ENCODE data around the gene NUDT16. TPM values are rescaled to one million over a fixed set of nuclear protein-coding genes. Genes with fewer than 3 reads are reported as not detected.

NUDT16 gene
- total RNA-seq, 1 experiment from 2014 or later: 42.0 TPM

DNA sequence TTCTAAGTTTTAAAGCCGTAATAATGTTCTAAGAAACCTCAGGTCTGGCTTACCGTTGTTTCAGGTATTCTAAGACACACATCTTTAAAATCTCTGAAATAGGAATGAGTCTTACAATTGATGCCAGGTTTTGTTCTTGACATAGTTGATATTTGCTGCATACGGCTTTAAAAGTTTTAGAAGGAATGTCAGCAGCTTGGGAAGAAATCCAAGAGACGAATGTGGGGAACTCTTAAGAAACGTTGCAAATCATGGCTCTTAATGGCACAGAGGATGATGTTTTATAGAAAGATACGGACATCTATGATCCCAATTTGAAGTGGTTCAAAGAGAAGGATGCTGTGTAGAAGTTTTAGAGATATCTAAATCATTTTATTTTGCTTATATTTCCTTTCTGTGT, 11.5 kb downstream of the NUDT16 start:
- CTCF ChIA-PET: no interaction called here

DNA sequence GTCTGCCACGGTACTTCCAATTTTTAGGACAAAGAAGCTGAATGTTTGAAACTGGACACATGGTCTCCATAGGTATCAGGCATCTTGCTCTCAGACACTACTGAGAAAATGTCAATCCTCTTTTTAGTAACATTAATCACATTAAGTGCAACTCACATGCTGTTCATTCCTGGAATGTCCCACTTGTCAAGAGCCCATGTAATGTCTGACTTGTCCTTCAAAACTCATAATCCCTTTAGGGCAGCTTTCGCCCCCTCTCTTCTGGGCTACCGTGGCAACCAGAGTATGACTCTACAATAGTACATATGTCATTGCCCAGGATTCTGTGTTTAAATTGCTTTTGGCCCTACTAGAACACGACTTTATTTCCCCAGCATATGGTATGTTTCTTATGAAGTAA, 12.3 kb downstream of the NUDT16 start:
- Mint-ChIP-seq H3K4me1 (ENCODE audit: low read depth, unreplicated experiment) (no peaks in the 10 kb centered on the region), H3K36me3 (ENCODE audit: insufficient read depth, unreplicated experiment) (no peaks in the 10 kb centered on the region), H3K9me3 (ENCODE audit: low read depth, unreplicated experiment) (peaks cover 2% of the 10 kb centered on the region), H3K27ac (ENCODE audit: unreplicated experiment) (no peak overlapping the region), H3K4me3 (ENCODE audit: low read depth, unreplicated experiment) (no peak overlapping the region), H3K27me3 (ENCODE audit: unreplicated experiment) (no peaks in the 10 kb centered on the region)
- intact Hi-C loops (cut with micrococcal nuclease; ENCODE audit: unreplicated experiment): no loop called here
- no TSS peak for BruUV-seq (replicated peaks)
- no peak for DNase-seq
- TF ChIP-seq, protein P1, sequence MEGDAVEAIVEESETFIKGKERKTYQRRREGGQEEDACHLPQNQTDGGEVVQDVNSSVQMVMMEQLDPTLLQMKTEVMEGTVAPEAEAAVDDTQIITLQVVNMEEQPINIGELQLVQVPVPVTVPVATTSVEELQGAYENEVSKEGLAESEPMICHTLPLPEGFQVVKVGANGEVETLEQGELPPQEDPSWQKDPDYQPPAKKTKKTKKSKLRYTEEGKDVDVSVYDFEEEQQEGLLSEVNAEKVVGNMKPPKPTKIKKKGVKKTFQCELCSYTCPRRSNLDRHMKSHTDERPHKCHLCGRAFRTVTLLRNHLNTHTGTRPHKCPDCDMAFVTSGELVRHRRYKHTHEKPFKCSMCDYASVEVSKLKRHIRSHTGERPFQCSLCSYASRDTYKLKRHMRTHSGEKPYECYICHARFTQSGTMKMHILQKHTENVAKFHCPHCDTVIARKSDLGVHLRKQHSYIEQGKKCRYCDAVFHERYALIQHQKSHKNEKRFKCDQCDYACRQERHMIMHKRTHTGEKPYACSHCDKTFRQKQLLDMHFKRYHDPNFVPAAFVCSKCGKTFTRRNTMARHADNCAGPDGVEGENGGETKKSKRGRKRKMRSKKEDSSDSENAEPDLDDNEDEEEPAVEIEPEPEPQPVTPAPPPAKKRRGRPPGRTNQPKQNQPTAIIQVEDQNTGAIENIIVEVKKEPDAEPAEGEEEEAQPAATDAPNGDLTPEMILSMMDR (IDR thresholded peaks at IDR 0.05; ENCODE audit: unreplicated experiment): no peak
- CTCF ChIA-PET: no interaction called here

More for the DNA sequence above, 11.5 kb downstream of the NUDT16 start:
- no peak overlapping the region for H3K27ac Mint-ChIP-seq (ENCODE audit: unreplicated experiment)
- no TSS peak for BruUV-seq (replicated peaks)
- peaks cover 2% of the 10 kb centered on the region for H3K9me3 Mint-ChIP-seq (ENCODE audit: low read depth, unreplicated experiment)
- TF ChIP-seq, protein P1 (IDR thresholded peaks at IDR 0.05; ENCODE audit: unreplicated experiment): no peak
- no peaks in the 10 kb centered on the region for H3K36me3 Mint-ChIP-seq (ENCODE audit: insufficient read depth, unreplicated experiment)
- no peak for DNase-seq
- intact Hi-C loops (cut with micrococcal nuclease; ENCODE audit: unreplicated experiment): no loop called here
- no peak overlapping the region for H3K4me3 Mint-ChIP-seq (ENCODE audit: low read depth, unreplicated experiment)
- H3K4me1 Mint-ChIP-seq (ENCODE audit: low read depth, unreplicated experiment): no peaks in the 10 kb centered on the region
- no peaks in the 10 kb centered on the region for H3K27me3 Mint-ChIP-seq (ENCODE audit: unreplicated experiment)

DNA sequence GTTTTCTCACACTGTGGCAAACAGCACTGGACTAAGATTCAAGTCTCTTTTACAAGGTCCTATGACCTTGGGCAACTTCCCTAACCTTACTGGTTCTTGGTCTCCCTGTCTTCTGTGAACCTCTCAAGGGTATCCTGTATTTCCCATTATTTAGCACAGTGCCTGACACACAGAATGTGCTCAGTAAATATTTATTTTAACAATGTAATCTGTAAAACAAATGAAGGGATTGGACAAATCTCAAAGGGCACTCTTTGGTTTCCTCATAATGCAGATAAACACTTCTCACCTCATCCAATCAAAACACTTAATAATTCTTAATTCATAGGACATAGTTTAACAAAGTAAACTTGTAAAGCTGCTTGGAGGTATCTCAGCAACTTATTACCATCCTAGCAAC, 12.8 kb downstream of the NUDT16 start:
- TF ChIP-seq, protein P1 (IDR thresholded peaks at IDR 0.05; ENCODE audit: unreplicated experiment): no peak
- H3K27me3 Mint-ChIP-seq (ENCODE audit: unreplicated experiment): no peaks in the 10 kb centered on the region
- no peaks in the 10 kb centered on the region for H3K36me3 Mint-ChIP-seq (ENCODE audit: insufficient read depth, unreplicated experiment)
- no peak overlapping the region for H3K27ac Mint-ChIP-seq (ENCODE audit: unreplicated experiment)
- H3K4me1 Mint-ChIP-seq (ENCODE audit: low read depth, unreplicated experiment): no peaks in the 10 kb centered on the region
- no TSS peak for BruUV-seq (replicated peaks)
- CTCF ChIA-PET: interaction anchor here (1.4 kb wide), 1 partner anchor 13 kb away, joined by 7 read pairs; the partner anchor contains the start of gene NUDT16
- intact Hi-C loops (cut with micrococcal nuclease; ENCODE audit: unreplicated experiment): no loop called here
- no peak for DNase-seq
- peaks cover 2% of the 10 kb centered on the region for H3K9me3 Mint-ChIP-seq (ENCODE audit: low read depth, unreplicated experiment)
- H3K4me3 Mint-ChIP-seq (ENCODE audit: low read depth, unreplicated experiment): no peak overlapping the region

- CTCF ChIA-PET: interaction anchor here (0.9 kb wide), 1 partner anchor 257 kb away, joined by 6 read pairs; no protein-coding TSS in a partner anchor
- Mint-ChIP-seq H3K27me3 (ENCODE audit: unreplicated experiment) (no peaks in the 10 kb centered on the region), H3K36me3 (ENCODE audit: insufficient read depth, unreplicated experiment) (no peaks in the 10 kb centered on the region), H3K27ac (ENCODE audit: unreplicated experiment) (no peak overlapping the region), H3K9me3 (ENCODE audit: low read depth, unreplicated experiment) (peaks cover 2% of the 10 kb centered on the region), H3K4me1 (ENCODE audit: low read depth, unreplicated experiment) (no peaks in the 10 kb centered on the region), H3K4me3 (ENCODE audit: low read depth, unreplicated experiment) (no peak overlapping the region)
- intact Hi-C loops (cut with micrococcal nuclease; ENCODE audit: unreplicated experiment): no loop called here
- TF ChIP-seq, protein P1 (IDR thresholded peaks at IDR 0.05; ENCODE audit: unreplicated experiment): no peak
- no peak for DNase-seq
- no TSS peak for BruUV-seq (replicated peaks)
Observed at GRCh38 chr3:131396170-131396569, 14.6 kb downstream of the NUDT16 start.

Measured in Calu3 (cell line).